Astrocyte (in vitro differentiated cells and primary cell): ENCODE data around the gene RUFY3.

Experiments used
- CTCF ChIP-seq: IDR thresholded peaks from 2 replicates; pipeline ENCODE4 v1.5.1; 2011; ENCODE audit warnings: low read depth, mild to moderate bottlenecking, inconsistent platforms, low read length, moderate library complexity; ENCODE audit not compliant: insufficient read depth
- EZH2 ChIP-seq: IDR thresholded peaks from 2 replicates; pipeline ENCODE4 v1.6.1; 2012; ENCODE audit warnings: mild to moderate bottlenecking, low read length, inconsistent platforms; ENCODE audit not compliant: insufficient read depth

- TF ChIP-seq CTCF: no peak
- TF ChIP-seq EZH2: no peak
These were observed 26.1 kb downstream of the RUFY3 start for GRCh38 chr4:70747874-70748273.
